HL-60 (cell line): ENCODE data around the gene RSBN1.

ENCODE experiments used
- DNase-seq, 2 experiments: peaks; one replicate each; pipeline ENCODE4 v3.0.0-alpha.2; 2010 to 2020; ENCODE audit warnings: low read depth in 1 of 2, low spot score in 1 of 2
- H3K27ac ChIP-seq: fragments of 250-450 bp; sonication (Bioruptor Pico); replicated peaks from 2 replicates; pipeline ENCODE4 v1.5.1; 2020; ENCODE audit warnings: mild to moderate bottlenecking, moderate library complexity
- H3K27me3 ChIP-seq: fragments of 250-450 bp; sonication (Bioruptor Pico); 2 replicates; pipeline ENCODE4 v1.5.1; 2021; ENCODE audit warnings: mild to moderate bottlenecking, moderate library complexity; ENCODE audit not compliant: insufficient read depth, poor library complexity, severe bottlenecking
- H3K4me3 ChIP-seq: replicated peaks from 2 replicates; pipeline ENCODE4 v1.5.1; 2011; ENCODE audit warnings: mild to moderate bottlenecking, control low read depth, low read length; ENCODE audit not compliant: insufficient read depth
- CTCF ChIP-seq: IDR thresholded peaks from one replicate; pipeline ENCODE4 v1.5.1; 2011; ENCODE audit warnings: low read length, control low read depth, inconsistent platforms; ENCODE audit not compliant: insufficient read depth
- GABPA ChIP-seq: IDR thresholded peaks from 2 replicates; pipeline ENCODE4 v1.6.1; 2012; ENCODE audit warnings: low read depth
- POLR2AphosphoS5 ChIP-seq: IDR thresholded peaks from 2 replicates; pipeline ENCODE4 v1.6.1; 2012; ENCODE audit warnings: low read depth
- REST ChIP-seq: IDR thresholded peaks from 2 replicates; pipeline ENCODE4 v1.6.1; 2012; ENCODE audit warnings: low read depth; ENCODE audit not compliant: insufficient replicate concordance
- SPI1 ChIP-seq: IDR thresholded peaks from 2 replicates; pipeline ENCODE4 v1.6.1; 2012; ENCODE audit warnings: low read depth, mild to moderate bottlenecking, borderline replicate concordance

RSBN1 gene

GRCh38 chr1:113742515-113742914 lies 69.8 kb downstream of the RSBN1 start:
- Histone ChIP-seq H3K27me3 (no peaks in the 10 kb centered on the region), H3K27ac (no peak overlapping the region), H3K4me3 (no peak overlapping the region)
- no peak for DNase-seq
- no peak for TF ChIP-seq POLR2AphosphoS5
- no peak for TF ChIP-seq GABPA
- no peak for TF ChIP-seq CTCF
- no peak for TF ChIP-seq SPI1
- no peak for TF ChIP-seq REST

- no peak for TF ChIP-seq CTCF
- no peak for TF ChIP-seq SPI1
- no peak for TF ChIP-seq REST
- no peak for TF ChIP-seq POLR2AphosphoS5
- no peak for TF ChIP-seq GABPA
- no peak overlapping the region for H3K27ac ChIP-seq
- no peaks in the 10 kb centered on the region for H3K27me3 ChIP-seq
- no peak overlapping the region for H3K4me3 ChIP-seq
- DNase-seq: no peak
These were observed 77.8 kb downstream of the RSBN1 start for GRCh38 chr1:113734357-113735055.

GRCh38 chr1:113732802-113733201 lies 79.5 kb downstream of the RSBN1 start:
- Histone ChIP-seq H3K27ac (no peak overlapping the region), H3K27me3 (no peaks in the 10 kb centered on the region), H3K4me3 (no peak overlapping the region)
- no peak for DNase-seq
- TF ChIP-seq POLR2AphosphoS5 (no peak), CTCF (no peak), SPI1 (no peak), REST (no peak), GABPA (no peak)
